ENCODE data around the gene PRIM2.
A peak's percentile ranks its signal among the peaks of the same experiment; 100 is the strongest.
"Not testable (repeated sequence)": the region's sequence is repeated elsewhere in the genome, so short reads cannot be mapped to it uniquely, and the experiment has no call there.

Gene PRIM2, protein sequence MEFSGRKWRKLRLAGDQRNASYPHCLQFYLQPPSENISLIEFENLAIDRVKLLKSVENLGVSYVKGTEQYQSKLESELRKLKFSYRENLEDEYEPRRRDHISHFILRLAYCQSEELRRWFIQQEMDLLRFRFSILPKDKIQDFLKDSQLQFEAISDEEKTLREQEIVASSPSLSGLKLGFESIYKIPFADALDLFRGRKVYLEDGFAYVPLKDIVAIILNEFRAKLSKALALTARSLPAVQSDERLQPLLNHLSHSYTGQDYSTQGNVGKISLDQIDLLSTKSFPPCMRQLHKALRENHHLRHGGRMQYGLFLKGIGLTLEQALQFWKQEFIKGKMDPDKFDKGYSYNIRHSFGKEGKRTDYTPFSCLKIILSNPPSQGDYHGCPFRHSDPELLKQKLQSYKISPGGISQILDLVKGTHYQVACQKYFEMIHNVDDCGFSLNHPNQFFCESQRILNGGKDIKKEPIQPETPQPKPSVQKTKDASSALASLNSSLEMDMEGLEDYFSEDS

DNA sequence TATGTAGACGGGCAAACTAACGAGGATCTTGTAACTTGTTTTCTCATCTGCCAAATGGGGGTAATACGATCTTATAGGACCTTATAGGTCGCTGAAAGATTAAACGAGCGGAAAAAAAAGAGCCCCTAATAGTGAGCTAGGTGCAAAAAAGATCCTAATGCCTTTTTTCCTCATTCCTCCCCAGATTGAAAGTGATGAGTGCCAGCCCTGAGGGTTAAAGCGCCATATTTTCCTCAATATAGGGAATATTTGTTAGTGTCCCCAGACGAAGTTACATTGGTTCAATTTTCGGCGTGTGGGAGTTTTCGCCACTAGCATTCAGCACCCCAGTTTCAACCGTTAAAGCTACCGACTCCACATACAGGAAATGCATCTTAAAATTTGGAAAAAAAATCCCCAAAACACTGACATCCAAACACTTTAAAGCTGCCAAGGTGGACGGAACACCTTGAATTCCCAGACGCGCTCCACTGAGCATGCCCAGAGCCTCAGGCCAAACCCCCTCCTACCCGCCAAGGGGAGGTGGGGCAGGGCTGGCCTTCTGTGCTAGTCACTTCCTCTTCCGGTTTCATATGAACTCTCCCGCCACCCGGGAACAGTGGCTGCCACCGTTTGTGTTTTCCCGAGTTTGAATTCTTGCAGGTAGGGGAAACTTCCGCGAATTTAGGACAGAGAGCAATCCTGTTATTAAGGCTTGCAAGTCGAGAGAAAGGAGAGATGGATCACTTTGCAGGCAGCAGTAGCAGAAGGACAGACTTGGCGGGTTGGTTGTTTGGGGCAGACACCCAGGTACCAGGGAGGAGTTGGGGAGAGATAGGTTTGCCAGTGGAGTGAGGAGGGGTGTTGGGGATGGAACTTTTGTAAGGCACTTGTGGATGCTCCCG, at the start of gene PRIM2:
Gene PRIM2, plus strand, starts transcription at position 571 of the 884 bp plus-strand sequence. CDS start 816 bp downstream, outside the sequence.
- peak within 1 kb of the TSS; percentile 74 for H3K4me3 ChIP-seq (ENCODE audit: low read length)
- TF ChIP-seq, protein P1, sequence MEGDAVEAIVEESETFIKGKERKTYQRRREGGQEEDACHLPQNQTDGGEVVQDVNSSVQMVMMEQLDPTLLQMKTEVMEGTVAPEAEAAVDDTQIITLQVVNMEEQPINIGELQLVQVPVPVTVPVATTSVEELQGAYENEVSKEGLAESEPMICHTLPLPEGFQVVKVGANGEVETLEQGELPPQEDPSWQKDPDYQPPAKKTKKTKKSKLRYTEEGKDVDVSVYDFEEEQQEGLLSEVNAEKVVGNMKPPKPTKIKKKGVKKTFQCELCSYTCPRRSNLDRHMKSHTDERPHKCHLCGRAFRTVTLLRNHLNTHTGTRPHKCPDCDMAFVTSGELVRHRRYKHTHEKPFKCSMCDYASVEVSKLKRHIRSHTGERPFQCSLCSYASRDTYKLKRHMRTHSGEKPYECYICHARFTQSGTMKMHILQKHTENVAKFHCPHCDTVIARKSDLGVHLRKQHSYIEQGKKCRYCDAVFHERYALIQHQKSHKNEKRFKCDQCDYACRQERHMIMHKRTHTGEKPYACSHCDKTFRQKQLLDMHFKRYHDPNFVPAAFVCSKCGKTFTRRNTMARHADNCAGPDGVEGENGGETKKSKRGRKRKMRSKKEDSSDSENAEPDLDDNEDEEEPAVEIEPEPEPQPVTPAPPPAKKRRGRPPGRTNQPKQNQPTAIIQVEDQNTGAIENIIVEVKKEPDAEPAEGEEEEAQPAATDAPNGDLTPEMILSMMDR (conservative IDR thresholded peaks at IDR 0.05; ENCODE audit: low read depth, low read length) = no peak
- peak; percentile 55 for DNase-seq (ENCODE audit: low read depth)

DNA sequence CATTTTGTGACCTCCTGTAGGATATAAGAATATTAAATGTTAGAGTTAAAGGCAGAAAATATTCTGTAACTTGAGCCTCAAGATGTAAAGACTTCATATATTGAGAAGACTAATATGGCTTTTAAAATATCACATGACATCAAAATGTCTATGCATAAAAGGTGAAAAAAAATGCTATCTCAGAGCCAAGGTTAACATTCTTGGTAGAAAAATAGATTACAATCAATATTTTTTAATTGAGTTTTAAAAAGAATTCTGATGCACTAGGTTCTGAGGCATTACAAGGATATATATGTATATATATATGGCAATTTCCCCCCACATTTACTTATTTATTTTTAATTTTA, 49.2 kb upstream of the PRIM2 start:
- TF ChIP-seq, protein P1 (conservative IDR thresholded peaks at IDR 0.05; ENCODE audit: low read depth, low read length) = no peak
- DNase-seq (ENCODE audit: low read depth) = no peak
- H3K4me3 ChIP-seq (ENCODE audit: low read length) = no peak overlapping the region

DNA sequence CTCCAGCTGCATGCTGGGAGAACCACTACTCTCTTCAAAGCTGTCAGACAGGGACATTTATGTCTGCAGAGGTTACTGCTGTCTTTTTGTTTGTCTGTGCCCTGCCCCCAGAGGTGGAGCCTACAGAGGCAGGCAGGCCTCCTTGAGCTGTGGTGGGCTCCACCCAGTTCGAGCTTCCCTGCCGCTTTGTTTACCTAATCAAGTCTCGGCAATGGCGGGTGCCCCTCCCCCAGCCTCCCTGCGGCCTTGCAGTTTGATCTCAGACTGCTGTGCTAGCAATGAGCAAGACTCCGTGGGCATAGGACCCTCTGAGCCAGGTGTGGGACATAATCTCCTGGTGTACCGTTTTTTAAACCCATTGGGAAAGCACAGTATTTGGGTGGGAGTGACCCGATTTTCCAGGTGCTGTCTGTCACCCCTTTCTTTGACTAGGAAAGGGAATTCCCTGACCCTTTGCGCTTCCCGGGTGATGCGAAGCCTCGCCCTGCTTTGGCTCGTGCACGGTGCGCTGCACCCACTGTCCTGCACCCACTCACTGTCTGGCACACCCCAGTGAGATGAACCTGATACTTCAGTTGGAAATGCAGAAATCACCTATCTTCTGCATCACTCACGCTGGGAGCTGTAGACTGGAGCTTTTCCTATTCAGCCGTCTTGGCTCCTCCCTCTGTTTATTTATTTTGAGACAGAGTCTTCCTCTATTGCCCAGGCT, 43.2 kb upstream of the PRIM2 start:
- DNase-seq (ENCODE audit: low read depth); H3K4me3 ChIP-seq (ENCODE audit: low read length): not testable (repeated sequence)

DNA sequence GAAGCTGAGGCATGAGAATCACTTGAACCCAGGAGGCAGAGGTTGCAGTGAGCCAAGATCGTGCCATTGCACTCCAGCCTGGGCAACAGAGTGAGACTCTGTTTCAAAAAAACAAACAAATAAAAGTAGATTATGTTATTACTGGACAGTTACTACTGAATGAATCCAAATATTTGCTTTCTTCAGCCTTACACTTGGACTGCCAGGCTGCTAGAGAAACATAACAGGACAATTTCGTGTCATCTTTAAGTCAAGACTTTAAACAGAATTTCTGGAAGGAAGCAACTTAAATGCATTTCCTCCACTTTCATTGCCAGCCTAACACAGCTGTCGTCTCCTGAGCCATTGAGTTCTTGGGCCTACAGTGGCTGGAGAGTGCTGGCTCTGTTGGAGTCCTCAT, 42.0 kb upstream of the PRIM2 start:
- DNase-seq (ENCODE audit: low read depth) = no peak
- H3K4me3 ChIP-seq (ENCODE audit: low read length) = no peak overlapping the region
- TF ChIP-seq, protein P1 (conservative IDR thresholded peaks at IDR 0.05; ENCODE audit: low read depth, low read length) = no peak

DNA sequence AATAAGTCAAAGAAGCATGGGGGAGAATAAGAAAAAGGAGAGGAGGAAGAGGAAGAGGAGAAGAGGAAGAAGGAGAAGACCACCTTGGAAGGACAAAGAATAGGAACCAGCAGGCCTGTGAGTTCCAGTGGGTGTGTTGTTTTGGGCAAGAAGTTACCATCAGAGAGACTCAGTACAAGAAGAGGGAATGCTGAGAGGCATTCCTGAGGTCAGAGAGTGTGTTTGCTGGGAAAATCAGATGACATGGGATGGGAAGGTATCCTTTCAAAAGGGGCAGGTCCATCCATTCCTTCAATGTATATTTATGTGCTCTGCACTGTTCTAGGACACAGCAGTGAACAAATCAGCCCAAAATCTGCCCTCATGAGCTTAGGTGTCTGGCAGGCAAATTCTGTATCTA, 40.5 kb upstream of the PRIM2 start:
- no peak overlapping the region for H3K4me3 ChIP-seq (ENCODE audit: low read length)
- no peak for DNase-seq (ENCODE audit: low read depth)
- TF ChIP-seq, protein P1 (conservative IDR thresholded peaks at IDR 0.05; ENCODE audit: low read depth, low read length) = no peak

DNA sequence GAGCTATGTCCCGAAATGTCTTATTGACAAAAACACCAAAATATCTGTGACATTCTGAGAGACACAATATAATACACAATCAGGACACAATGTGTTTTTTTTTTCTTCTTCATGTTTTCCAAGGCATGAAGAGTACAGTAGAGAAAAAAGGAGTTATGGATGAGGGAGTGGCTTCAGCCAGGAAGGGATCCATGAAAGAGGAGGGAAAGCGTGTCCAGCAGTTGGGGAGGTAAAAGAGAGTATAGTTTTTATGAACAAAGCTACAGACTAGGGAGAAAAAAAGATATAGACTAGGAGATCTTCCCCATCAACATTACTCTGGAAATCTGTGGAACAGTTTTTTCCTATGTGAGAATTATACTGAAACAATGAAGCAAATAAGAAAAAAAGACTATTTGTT, 38.9 kb upstream of the PRIM2 start:
- TF ChIP-seq, protein P1 (conservative IDR thresholded peaks at IDR 0.05; ENCODE audit: low read depth, low read length) = no peak
- DNase-seq (ENCODE audit: low read depth) = no peak
- no peak overlapping the region for H3K4me3 ChIP-seq (ENCODE audit: low read length)

DNA sequence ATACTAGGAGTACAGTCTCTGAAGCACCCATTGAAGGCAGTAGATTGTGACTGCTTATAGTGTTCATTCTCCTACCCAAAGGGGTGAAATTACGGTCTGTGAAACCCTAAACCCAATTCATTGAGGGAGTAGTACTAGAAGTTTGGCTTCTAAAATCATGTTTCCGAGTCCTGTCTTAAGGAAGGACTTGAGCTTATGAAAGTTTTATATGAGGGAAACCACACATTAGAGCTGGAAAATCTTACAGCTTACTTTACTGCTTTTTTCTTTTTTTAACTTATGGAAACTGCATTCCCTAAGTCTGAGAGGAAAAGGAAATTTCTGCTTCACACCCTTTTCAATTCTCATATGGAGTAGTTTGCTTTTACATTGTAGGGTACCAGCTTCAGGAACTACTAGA, 38.4 kb upstream of the PRIM2 start:
- no peak overlapping the region for H3K4me3 ChIP-seq (ENCODE audit: low read length)
- TF ChIP-seq, protein P1 (conservative IDR thresholded peaks at IDR 0.05; ENCODE audit: low read depth, low read length) = no peak
- DNase-seq (ENCODE audit: low read depth) = no peak

Data from retinal pigment epithelial cell (primary cell).